Measurements from ENCODE around the gene SLIT1.

Gene SLIT1

GRCh38 chr10:96987842-96988175, 197.9 kb downstream of the SLIT1 start:
- in situ Hi-C loops (cut with MboI; ENCODE audit: low sequenced_read_pairs), result no loop called here

GRCh38 chr10:96987141-96987841, 198.5 kb downstream of the SLIT1 start:
- in situ Hi-C loops (cut with MboI; ENCODE audit: low sequenced_read_pairs), result no loop called here

GRCh38 chr10:96986200-96986856, 199.4 kb downstream of the SLIT1 start:
- in situ Hi-C loops (cut with MboI; ENCODE audit: low sequenced_read_pairs), result no loop called here

GRCh38 chr10:96984541-96985131, 201.1 kb downstream of the SLIT1 start:
- in situ Hi-C loops (cut with MboI; ENCODE audit: low sequenced_read_pairs), result no loop called here

- in situ Hi-C loops (cut with MboI; ENCODE audit: low sequenced_read_pairs), result no loop called here
Observed at GRCh38 chr10:96982149-96982930, 203.4 kb downstream of the SLIT1 start.

- in situ Hi-C loops (cut with MboI; ENCODE audit: low sequenced_read_pairs), result no loop called here
Observed at GRCh38 chr10:96978621-96979154, 207.1 kb downstream of the SLIT1 start.

- in situ Hi-C loops (cut with MboI; ENCODE audit: low sequenced_read_pairs), result no loop called here
Observed at GRCh38 chr10:96975136-96975535, 210.6 kb downstream of the SLIT1 start.

GRCh38 chr10:96973809-96974747, 211.7 kb downstream of the SLIT1 start:
- in situ Hi-C loops (cut with MboI; ENCODE audit: low sequenced_read_pairs), result no loop called here

GRCh38 chr10:96972264-96972663, 213.5 kb downstream of the SLIT1 start:
- in situ Hi-C loops (cut with MboI; ENCODE audit: low sequenced_read_pairs), result no loop called here

GRCh38 chr10:96971324-96971723, 214.4 kb downstream of the SLIT1 start:
- in situ Hi-C loops (cut with MboI; ENCODE audit: low sequenced_read_pairs), result no loop called here

GRCh38 chr10:96968682-96969423, 216.9 kb downstream of the SLIT1 start:
- in situ Hi-C loops (cut with MboI; ENCODE audit: low sequenced_read_pairs), result no loop called here

GRCh38 chr10:96967847-96968246, 217.9 kb downstream of the SLIT1 start:
- in situ Hi-C loops (cut with MboI; ENCODE audit: low sequenced_read_pairs), result no loop called here

GRCh38 chr10:96964131-96964530, 221.6 kb downstream of the SLIT1 start:
- in situ Hi-C loops (cut with MboI; ENCODE audit: low sequenced_read_pairs), result no loop called here

- in situ Hi-C loops (cut with MboI; ENCODE audit: low sequenced_read_pairs), result no loop called here
Observed at GRCh38 chr10:96960872-96961271, 224.9 kb downstream of the SLIT1 start.

GRCh38 chr10:96959733-96960132, 226.0 kb downstream of the SLIT1 start:
- in situ Hi-C loops (cut with MboI; ENCODE audit: low sequenced_read_pairs), result no loop called here

- in situ Hi-C loops (cut with MboI; ENCODE audit: low sequenced_read_pairs), result no loop called here
Observed at GRCh38 chr10:96958071-96958470, 227.7 kb downstream of the SLIT1 start.

- in situ Hi-C loops (cut with MboI; ENCODE audit: low sequenced_read_pairs), result no loop called here
Observed at GRCh38 chr10:96955794-96956193, 230.0 kb downstream of the SLIT1 start.

- in situ Hi-C loops (cut with MboI; ENCODE audit: low sequenced_read_pairs), result no loop called here
Observed at GRCh38 chr10:96951954-96952353, 233.8 kb downstream of the SLIT1 start.

GRCh38 chr10:96949039-96949683, 236.6 kb downstream of the SLIT1 start:
- in situ Hi-C loops (cut with MboI; ENCODE audit: low sequenced_read_pairs), result no loop called here
